Measurements from ENCODE around the gene ALG14.

ALG14 gene

DNA sequence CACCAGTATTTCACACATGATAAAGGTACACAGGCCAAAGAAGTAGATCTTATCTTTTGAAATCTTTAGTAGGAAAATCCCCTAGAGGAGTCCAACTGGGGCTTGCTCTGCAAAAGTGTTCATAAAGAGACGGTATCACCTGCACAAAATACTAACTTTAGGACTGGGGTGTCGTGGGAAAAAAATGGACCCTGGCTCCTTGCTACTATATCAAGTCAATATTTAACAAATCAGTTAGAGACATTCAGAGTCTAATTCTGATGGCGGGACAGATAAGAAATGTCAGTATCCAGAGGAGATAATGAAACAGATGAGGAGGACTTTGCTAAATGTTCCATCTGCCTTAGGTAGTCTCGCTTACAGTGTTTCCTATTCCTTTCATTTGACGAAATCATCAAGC lies 120.2 kb downstream of the ALG14 start:
- no peak for DNase-seq (ENCODE audit: low read depth)
- no peak overlapping the region for H3K4me3 ChIP-seq (ENCODE audit: low read depth, low read length)
- TF ChIP-seq, protein P1, sequence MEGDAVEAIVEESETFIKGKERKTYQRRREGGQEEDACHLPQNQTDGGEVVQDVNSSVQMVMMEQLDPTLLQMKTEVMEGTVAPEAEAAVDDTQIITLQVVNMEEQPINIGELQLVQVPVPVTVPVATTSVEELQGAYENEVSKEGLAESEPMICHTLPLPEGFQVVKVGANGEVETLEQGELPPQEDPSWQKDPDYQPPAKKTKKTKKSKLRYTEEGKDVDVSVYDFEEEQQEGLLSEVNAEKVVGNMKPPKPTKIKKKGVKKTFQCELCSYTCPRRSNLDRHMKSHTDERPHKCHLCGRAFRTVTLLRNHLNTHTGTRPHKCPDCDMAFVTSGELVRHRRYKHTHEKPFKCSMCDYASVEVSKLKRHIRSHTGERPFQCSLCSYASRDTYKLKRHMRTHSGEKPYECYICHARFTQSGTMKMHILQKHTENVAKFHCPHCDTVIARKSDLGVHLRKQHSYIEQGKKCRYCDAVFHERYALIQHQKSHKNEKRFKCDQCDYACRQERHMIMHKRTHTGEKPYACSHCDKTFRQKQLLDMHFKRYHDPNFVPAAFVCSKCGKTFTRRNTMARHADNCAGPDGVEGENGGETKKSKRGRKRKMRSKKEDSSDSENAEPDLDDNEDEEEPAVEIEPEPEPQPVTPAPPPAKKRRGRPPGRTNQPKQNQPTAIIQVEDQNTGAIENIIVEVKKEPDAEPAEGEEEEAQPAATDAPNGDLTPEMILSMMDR (IDR thresholded peaks at IDR 0.05; ENCODE audit: low read depth, low read length, missing control alignments): no peak

DNA sequence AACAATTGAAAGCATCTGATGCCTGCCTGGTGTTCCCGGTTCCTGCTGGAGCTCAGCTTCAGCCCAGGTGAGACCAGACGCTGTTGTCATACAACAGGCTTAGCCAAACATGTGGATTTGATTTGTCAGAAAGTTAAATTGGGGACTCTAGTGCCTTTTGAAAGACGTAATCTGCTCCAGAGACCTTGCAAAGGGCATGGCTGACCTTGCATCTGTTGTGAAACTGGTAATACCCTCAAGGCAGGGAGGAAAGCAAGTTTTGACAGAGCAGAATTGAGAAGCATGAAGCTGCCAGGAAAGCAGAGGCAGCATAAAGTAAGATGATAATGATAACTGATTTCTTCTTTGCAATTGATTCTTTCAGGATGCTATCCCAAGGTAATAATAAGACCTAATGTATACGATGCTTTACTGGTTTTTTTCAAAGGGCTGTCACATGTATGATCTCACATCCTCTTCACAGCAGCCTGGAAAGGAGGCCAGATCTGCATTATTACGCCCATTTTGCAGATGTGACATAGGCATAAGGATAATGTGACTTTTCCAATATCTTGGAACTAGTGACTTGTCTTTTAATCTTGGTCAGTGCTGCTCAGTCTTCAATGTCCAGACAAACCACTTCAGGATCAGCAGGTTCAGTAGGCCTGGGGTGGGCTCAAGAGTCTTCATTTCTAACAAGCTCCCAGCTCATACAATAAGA lies 121.1 kb downstream of the ALG14 start:
- TF ChIP-seq, protein P1 (IDR thresholded peaks at IDR 0.05; ENCODE audit: low read depth, low read length, missing control alignments): no peak
- DNase-seq (ENCODE audit: low read depth): no peak
- no peak overlapping the region for H3K4me3 ChIP-seq (ENCODE audit: low read depth, low read length)

DNA sequence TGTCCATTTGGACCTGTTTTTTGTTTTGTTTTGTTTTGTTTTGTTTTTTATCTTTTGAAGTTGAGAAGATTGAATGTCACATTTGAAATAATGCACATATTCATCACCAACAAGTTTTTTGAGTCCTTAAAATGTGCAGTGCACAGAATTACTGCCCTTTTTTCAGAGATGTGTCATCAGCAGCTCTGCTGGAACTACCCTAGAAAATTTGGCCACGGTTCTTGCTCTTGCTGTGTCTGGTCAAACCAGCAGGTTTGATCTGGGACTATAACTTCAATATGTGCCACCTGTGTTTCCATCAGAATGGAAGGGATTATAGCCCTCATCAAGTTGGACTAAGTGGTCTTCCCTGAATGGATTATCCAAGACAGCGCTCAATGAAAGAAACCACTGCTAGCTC lies 121.7 kb downstream of the ALG14 start:
- no peak for DNase-seq (ENCODE audit: low read depth)
- TF ChIP-seq, protein P1 (IDR thresholded peaks at IDR 0.05; ENCODE audit: low read depth, low read length, missing control alignments): no peak
- H3K4me3 ChIP-seq (ENCODE audit: low read depth, low read length): no peak overlapping the region

DNA sequence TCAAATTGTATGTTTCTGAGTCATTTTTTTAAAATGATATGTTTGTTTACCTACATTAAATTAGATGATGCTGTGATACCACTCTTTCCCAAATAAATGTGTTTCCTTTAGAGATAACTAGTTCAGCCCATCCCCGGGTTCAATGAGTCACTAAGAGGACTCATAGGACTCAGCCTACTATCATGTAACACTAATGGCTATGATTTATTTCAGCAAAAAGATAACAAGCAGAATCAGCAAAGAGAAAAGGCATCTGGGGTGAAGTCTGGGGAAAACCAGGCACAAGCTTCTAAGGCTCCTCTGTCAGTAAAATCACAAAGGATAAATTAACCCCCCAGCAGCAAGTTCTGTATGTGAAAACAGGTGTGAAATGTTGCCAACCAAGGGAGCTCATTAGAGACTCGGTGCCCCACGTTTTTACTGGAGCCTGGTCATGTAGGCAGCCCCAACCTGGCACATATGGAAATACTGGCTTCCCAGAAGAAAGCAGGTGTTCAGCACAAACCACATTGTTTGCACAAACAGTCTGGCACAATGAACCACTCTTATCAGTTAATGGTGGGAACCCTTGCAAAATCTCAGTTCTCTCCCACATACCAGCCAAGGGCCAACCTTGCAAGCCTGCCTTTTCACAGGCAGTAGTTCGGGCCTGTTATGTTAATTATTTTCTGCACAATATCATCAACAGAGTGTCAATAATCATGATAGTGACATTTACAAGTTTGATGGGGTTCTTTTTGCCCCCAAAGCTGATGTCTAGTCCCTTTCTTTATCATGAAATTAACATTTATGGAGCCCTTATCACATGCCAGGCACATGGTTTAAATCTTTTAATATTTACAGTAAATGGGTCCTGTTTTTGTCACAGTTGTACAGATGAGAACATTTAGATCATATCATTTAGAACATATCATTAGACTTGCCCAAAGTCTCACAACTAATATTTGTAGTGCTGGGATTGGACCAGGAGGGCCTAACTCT lies 122.8 kb downstream of the ALG14 start:
- DNase-seq (ENCODE audit: low read depth): no peak

DNA sequence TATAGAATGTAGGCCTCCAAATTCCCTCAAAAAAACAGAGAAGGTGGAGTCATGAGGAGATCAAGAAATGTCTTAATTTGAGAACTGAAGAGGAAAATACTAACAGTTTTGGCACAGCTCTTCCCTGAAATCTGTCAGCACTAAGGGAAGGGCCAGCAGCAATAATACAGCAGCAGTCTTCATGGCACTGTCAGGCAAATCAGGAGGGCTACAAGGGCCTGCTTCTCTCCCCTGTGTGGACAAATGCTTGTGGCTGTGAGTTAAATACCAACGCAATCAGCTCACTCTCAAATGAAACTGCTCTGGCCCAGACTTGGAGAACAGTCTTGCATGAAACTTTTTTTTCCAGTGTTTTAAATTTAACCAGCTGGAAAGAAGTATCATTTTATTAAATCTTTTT lies 125.3 kb downstream of the ALG14 start:
- DNase-seq (ENCODE audit: low read depth): no peak
- TF ChIP-seq, protein P1 (IDR thresholded peaks at IDR 0.05; ENCODE audit: low read depth, low read length, missing control alignments): no peak
- H3K4me3 ChIP-seq (ENCODE audit: low read depth, low read length): no peak overlapping the region

More for the DNA sequence above, 122.8 kb downstream of the ALG14 start:
- no peak overlapping the region for H3K4me3 ChIP-seq (ENCODE audit: low read depth, low read length)
- TF ChIP-seq, protein P1 (IDR thresholded peaks at IDR 0.05; ENCODE audit: low read depth, low read length, missing control alignments): no peak

DNA sequence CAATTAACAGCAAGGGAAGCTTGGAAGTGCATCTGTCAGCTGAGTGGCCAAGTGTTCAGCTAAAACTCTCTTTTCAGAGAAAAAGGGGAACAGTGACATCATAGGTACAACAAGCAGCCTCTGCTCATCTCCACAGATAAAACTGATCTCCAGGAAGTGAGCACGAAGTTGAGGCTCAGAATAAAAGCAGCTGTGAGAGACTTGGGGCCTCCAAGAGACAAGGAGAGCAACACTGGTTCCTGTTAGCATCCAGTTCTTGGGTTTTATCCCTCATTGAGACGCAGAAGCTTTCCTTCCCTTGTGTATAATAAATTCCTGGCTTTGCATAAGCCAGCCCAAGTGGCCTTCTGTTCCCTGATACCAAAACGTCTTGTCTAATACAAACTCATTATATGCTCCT lies 125.9 kb downstream of the ALG14 start:
- no peak for DNase-seq (ENCODE audit: low read depth)
- TF ChIP-seq, protein P1 (IDR thresholded peaks at IDR 0.05; ENCODE audit: low read depth, low read length, missing control alignments): no peak
- H3K4me3 ChIP-seq (ENCODE audit: low read depth, low read length): no peak overlapping the region
